Endothelial cell of umbilical vein (primary cell): ENCODE data around the gene MISP3. TPM values are rescaled to one million over a fixed set of nuclear protein-coding genes. Genes with fewer than 3 reads are reported as not detected.

ENCODE experiments used
- BruUV-seq: library from RNA; stranded (reverse); fragments of 400-500 nt; replicated peaks from 2 replicates; lab custom pipeline; 2021; lab: Mats Ljungman, UMichigan
- CTCF ChIA-PET: fragments of 300-600, 350-600 bp; sonication (Branson Sonifier 250); formaldehyde crosslinking; loops from one replicate; lab custom pipeline; 2021; ENCODE audit warnings: antibody characterized with exemption, inconsistent platforms; lab: Charles Lee
- POLR2A ChIA-PET: fragments of 300-600, 350-600 bp; sonication (Branson Sonifier 250); formaldehyde crosslinking; loops from one replicate; lab custom pipeline; 2021; ENCODE audit warnings: antibody characterized with exemption, inconsistent platforms; lab: Charles Lee
- DNase-seq: peaks from one replicate; pipeline ENCODE4 v3.0.0-alpha.2; 2011; ENCODE audit warnings: low read depth, low spot score
- FAIRE-seq: peaks from 2 replicates; lab custom pipeline; 2011; peaks lifted over from hg19 to GRCh38; lab: Jason Lieb, UNC
- H2AFZ ChIP-seq: 2 replicates; pipeline ENCODE4 v1.6.0; 2012; ENCODE audit warnings: low read depth, low read length, control low read depth, inconsistent platforms
- H3K27ac ChIP-seq: 2 replicates; pipeline ENCODE4 v1.5.1; 2011; ENCODE audit warnings: low read depth, mild to moderate bottlenecking, control low read depth, low read length, moderate library complexity; ENCODE audit not compliant: insufficient read depth
- H3K27me3 ChIP-seq, 2 experiments: 2 replicates each; pipeline versions ENCODE4 v1.6.0 to v1.6.1; 2011; ENCODE audit warnings: low read length in 2 of 2, mixed read lengths in 1 of 2; ENCODE audit not compliant: control insufficient read depth in 2 of 2, insufficient read depth in 2 of 2
- H3K36me3 ChIP-seq, 2 experiments: 2 replicates in 1 of 2; 3 replicates in 1 of 2; pipeline ENCODE4 v1.5.1; 2011; ENCODE audit warnings: low read length in 2 of 2, mild to moderate bottlenecking in 1 of 2, moderate library complexity in 1 of 2; ENCODE audit not compliant: control insufficient read depth in 2 of 2, insufficient read depth in 2 of 2; ENCODE audit errors: extremely low read depth in 1 of 2
- H3K4me1 ChIP-seq: 3 replicates; pipeline ENCODE4 v1.5.1; 2011; ENCODE audit warnings: mild to moderate bottlenecking, low read length; ENCODE audit not compliant: control insufficient read depth, insufficient read depth; ENCODE audit errors: extremely low read depth
- H3K4me2 ChIP-seq: 2 replicates; pipeline ENCODE4 v1.6.1; 2011; ENCODE audit warnings: low read length, control low read depth, mixed read lengths; ENCODE audit not compliant: insufficient read depth
- H3K4me3 ChIP-seq, 3 experiments: fragments of 200-600 bp in 1 of 3; sonication (generic), shearing (Covaris generic) in 1 of 3; replicated peaks in 1 of 3; 2 replicates each; pipeline ENCODE4 v1.5.1; 2011 to 2016; ENCODE audit warnings: control low read depth in 3 of 3, low read length in 3 of 3, mild to moderate bottlenecking in 2 of 3, inconsistent platforms in 1 of 3, low read depth in 1 of 3, moderate library complexity in 1 of 3; ENCODE audit not compliant: insufficient read depth in 1 of 3
- H3K79me2 ChIP-seq: 2 replicates; pipeline ENCODE4 v1.6.0; 2012; ENCODE audit warnings: low read length, inconsistent platforms; ENCODE audit not compliant: control insufficient read depth, insufficient read depth
- H3K9ac ChIP-seq: replicated peaks from 2 replicates; pipeline ENCODE3; 2011; ENCODE audit warnings: low read length, control low read depth; ENCODE audit not compliant: insufficient read depth; ENCODE audit errors: extremely low read depth
- H3K9me1 ChIP-seq: replicated peaks from 3 replicates; pipeline ENCODE4 v1.6.0; 2011; ENCODE audit warnings: mild to moderate bottlenecking, low read length; ENCODE audit not compliant: control insufficient read depth, insufficient read depth; ENCODE audit errors: extremely low read depth
- H3K9me3 ChIP-seq: replicated peaks from 2 replicates; pipeline ENCODE4 v1.5.1; 2012; ENCODE audit warnings: low read length, inconsistent platforms; ENCODE audit not compliant: control insufficient read depth, insufficient read depth
- H4K20me1 ChIP-seq: replicated peaks from 2 replicates; pipeline ENCODE3; 2011; ENCODE audit warnings: mild to moderate bottlenecking, low read length; ENCODE audit not compliant: control insufficient read depth, insufficient read depth; ENCODE audit errors: extremely low read depth
- EZH2 ChIP-seq: IDR thresholded peaks from 2 replicates; pipeline ENCODE4 v1.6.1; 2012; ENCODE audit warnings: borderline replicate concordance, low read depth, mild to moderate bottlenecking, moderate library complexity, low read length, inconsistent platforms; ENCODE audit not compliant: severe bottlenecking
- FOS ChIP-seq: IDR thresholded peaks from 2 replicates; pipeline ENCODE4 v1.6.1; 2011; ENCODE audit warnings: mild to moderate bottlenecking, low read length, moderate library complexity, borderline replicate concordance; ENCODE audit not compliant: insufficient read depth
- GATA2 ChIP-seq: IDR thresholded peaks from 2 replicates; pipeline ENCODE4 v1.7.0; 2011; ENCODE audit warnings: low read depth, mild to moderate bottlenecking, moderate library complexity, mixed read lengths, low read length; ENCODE audit not compliant: insufficient read length, insufficient read depth
- JUN ChIP-seq: IDR thresholded peaks from 2 replicates; pipeline ENCODE4 v1.6.1; 2011; ENCODE audit warnings: borderline replicate concordance, low read depth; ENCODE audit not compliant: insufficient read length, insufficient read depth
- MYC ChIP-seq: IDR thresholded peaks from one replicate; pipeline ENCODE4 v1.6.1; 2011; ENCODE audit warnings: mild to moderate bottlenecking, low read depth, low read length
- POLR2A ChIP-seq: IDR thresholded peaks from 2 replicates; pipeline ENCODE4 v1.6.1; 2012; ENCODE audit warnings: low read depth, mild to moderate bottlenecking, control low read depth, low read length
- POLR2AphosphoS5 ChIP-seq: IDR thresholded peaks from 2 replicates; pipeline ENCODE4 v1.6.1; 2012; ENCODE audit warnings: low read depth, mild to moderate bottlenecking, control low read depth, low read length, moderate library complexity; ENCODE audit not compliant: insufficient read depth
- dilution Hi-C: fragments of 300-500 bp; cut with MboI; formaldehyde crosslinking; loops from one replicate; pipeline ENCODE4 v1.15.0; 2019; ENCODE audit warnings: low sequenced_read_pairs; ENCODE audit not compliant: extremely low pct_ligation_motif_present
- intact Hi-C: fragments of 100-400 bp; cut with micrococcal nuclease; formaldehyde crosslinking; loops from one replicate; pipeline ENCODE4 v1.10.0; 2022
- polyA plus RNA-seq, 4 experiments: library from polyadenylated mRNA; depleted of rRNA in 3 of 4; stranded (reverse) in 3 of 4; unstranded in 1 of 4; fragments of >200 nt; gene quantifications; 2 replicates each; pipeline versions ENCODE4 v1.2.1 to v1.2.3, GENCODE V29; 2011 to 2012; ENCODE audit warnings: missing spikeins in 1 of 4
- total RNA-seq: library from RNA; stranded (reverse); gene quantifications from 2 replicates; pipeline ENCODE4 v1.2.3, GENCODE V29; 2021
- TF ChIP-seq, protein P1 (sequence below): IDR thresholded peaks from 2 replicates; pipeline ENCODE4 v1.6.1; 2011; ENCODE audit not compliant: insufficient read depth, insufficient read length

The MISP3 gene
- total and polyA plus RNA-seq, 2 donors (not counting 3 experiments of a cell fraction or from before 2014, with no cell fraction given), result 0.26 to 0.31 TPM

DNA sequence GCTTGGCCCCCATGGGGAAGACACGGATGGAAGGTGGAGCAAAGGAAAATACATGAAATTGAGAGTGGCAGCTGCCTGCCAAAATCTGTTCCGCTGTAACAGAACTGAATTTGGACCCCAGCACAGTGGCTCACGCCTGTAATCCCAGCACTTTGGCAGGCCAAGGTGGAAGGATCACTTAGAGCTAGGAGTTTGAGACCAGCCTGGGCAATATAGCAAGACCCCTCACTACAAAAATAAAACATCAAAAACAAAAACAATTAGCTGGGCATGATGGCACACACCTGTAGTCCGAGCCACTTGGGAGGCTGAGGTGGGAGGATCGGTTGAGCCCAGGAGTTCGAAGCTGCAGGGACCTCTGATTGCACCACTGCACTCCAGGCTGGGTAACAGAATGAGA, 20.1 kb upstream of the MISP3 start:
- no peak overlapping the region for H2AFZ ChIP-seq
- H3K27me3 ChIP-seq, result no peaks in the 10 kb centered on the region
- H4K20me1 ChIP-seq, result no peaks in the 10 kb centered on the region
- DNase-seq (no peak), FAIRE-seq (no peak)
- POLR2A ChIA-PET, result interaction anchor here (1.0 kb wide), 1 partner anchor 84 kb away, joined by 5 read pairs; no protein-coding TSS in a partner anchor
- no peaks in the 10 kb centered on the region for H3K4me1 ChIP-seq
- H3K9ac ChIP-seq, result no peak overlapping the region
- dilution Hi-C loops (no loop called here), intact Hi-C loops (no loop called here)
- H3K27ac ChIP-seq, result no peak overlapping the region
- H3K4me3 ChIP-seq, result no peak overlapping the region
- H3K4me2 ChIP-seq, result no peak overlapping the region
- H3K9me3 ChIP-seq, result no peaks in the 10 kb centered on the region
- TF ChIP-seq MYC (no peak), POLR2AphosphoS5 (no peak), FOS (no peak), EZH2 (no peak), POLR2A (no peak)
- TF ChIP-seq, protein P1, sequence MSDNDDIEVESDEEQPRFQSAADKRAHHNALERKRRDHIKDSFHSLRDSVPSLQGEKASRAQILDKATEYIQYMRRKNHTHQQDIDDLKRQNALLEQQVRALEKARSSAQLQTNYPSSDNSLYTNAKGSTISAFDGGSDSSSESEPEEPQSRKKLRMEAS, result no peak
- no peaks in the 10 kb centered on the region for H3K9me1 ChIP-seq
- BruUV-seq, result no TSS peak
- no peaks in the 10 kb centered on the region for H3K79me2 ChIP-seq
- no peaks in the 10 kb centered on the region for H3K36me3 ChIP-seq
- CTCF ChIA-PET, result interaction anchor here (0.8 to 3.4 kb wide), 7 partner anchors 10 to 126 kb away, joined by 3 to 14 read pairs (median 7); partner anchors contain the start of genes IL27RA and MISP3

- DNase-seq (no peak), FAIRE-seq (no peak)
- no TSS peak for BruUV-seq
- Histone ChIP-seq H3K36me3 (no peaks in the 10 kb centered on the region), H4K20me1 (no peaks in the 10 kb centered on the region), H3K27ac (no peak overlapping the region), H3K9me1 (no peaks in the 10 kb centered on the region), H3K79me2 (no peaks in the 10 kb centered on the region), H3K9ac (no peak overlapping the region), H3K27me3 (no peaks in the 10 kb centered on the region), H2AFZ (no peak overlapping the region), H3K4me3 (no peak overlapping the region), H3K9me3 (no peaks in the 10 kb centered on the region), H3K4me2 (no peak overlapping the region), H3K4me1 (no peaks in the 10 kb centered on the region)
- intact Hi-C loops, result no loop called here
- TF ChIP-seq, protein P1, result no peak
- no peak for TF ChIP-seq POLR2AphosphoS5
- TF ChIP-seq EZH2, result no peak
- TF ChIP-seq JUN, result no peak
- TF ChIP-seq GATA2, result no peak
- TF ChIP-seq POLR2A, result no peak
- no peak for TF ChIP-seq MYC
- TF ChIP-seq FOS, result no peak
- dilution Hi-C loops, result no loop called here
- ChIA-PET CTCF (interaction anchor here (0.8 to 3.4 kb wide), 7 partner anchors 10 to 126 kb away, joined by 3 to 14 read pairs (median 7); partner anchors contain the start of genes IL27RA and MISP3), POLR2A (no interaction called here)
Measured at GRCh38 chr19:14053032-14053431, 19.6 kb upstream of the MISP3 start.
